SK-N-SH (cell line): ENCODE results near the gene HS1BP3. TPM values are rescaled to one million over a fixed set of nuclear protein-coding genes. Genes with fewer than 3 reads are reported as not detected.

Experiments
- CTCF ChIA-PET: fragments of 300-600, 350-600 bp; formaldehyde crosslinking; extraction: SDS; loops from one replicate; lab custom pipeline; 2021; lab: Yijun Ruan, JAX
- POLR2A ChIA-PET: fragments of 350-600 bp; sonication (Branson Sonifier 250); formaldehyde crosslinking; extraction: SDS; loops from one replicate; lab custom pipeline; 2020; ENCODE audit warnings: antibody characterized with exemption, inconsistent platforms; lab: Yijun Ruan, JAX
- DNase-seq: peaks from one replicate; pipeline ENCODE4 v3.0.0; 2012
- H2AFZ ChIP-seq: fragments of 200-600 bp; sonication (generic); 2 replicates; pipeline ENCODE4 v1.8.1; 2016; ENCODE audit warnings: antibody characterized with exemption, mild to moderate bottlenecking, low read depth
- H3F3A ChIP-seq: fragments of 200-600 bp; sonication (generic); replicated peaks from 2 replicates; pipeline ENCODE3; 2016; ENCODE audit warnings: antibody characterized with exemption, mild to moderate bottlenecking; ENCODE audit not compliant: insufficient read depth
- H3K27ac ChIP-seq, 2 experiments: fragments of 200-500 bp in 1 of 2; fragments of 200-600 bp in 1 of 2; sonication (Bioruptor generic) in 1 of 2; sonication (generic), shearing (Covaris generic) in 1 of 2; 2 replicates each; pipeline versions ENCODE4 v1.5.1 to v1.6.1; 2014 to 2016; ENCODE audit warnings: low read depth in 2 of 2, inconsistent platforms in 1 of 2, low read length in 1 of 2, mild to moderate bottlenecking in 1 of 2, mixed read lengths in 1 of 2
- H3K27me3 ChIP-seq: fragments of 200-600 bp; sonication (generic), shearing (Covaris generic); 2 replicates; pipeline ENCODE4 v1.6.1; 2016; ENCODE audit warnings: mixed run types; ENCODE audit not compliant: insufficient read depth
- H3K36me3 ChIP-seq, 2 experiments: fragments of 200-500 bp in 1 of 2; fragments of 200-600 bp in 1 of 2; sonication (Bioruptor generic) in 1 of 2; sonication (generic) in 1 of 2; replicated peaks in 1 of 2; 2 replicates each; pipeline versions ENCODE3 to v1.5.1; 2014 to 2016; ENCODE audit warnings: low read length in 1 of 2, mild to moderate bottlenecking in 1 of 2; ENCODE audit not compliant: insufficient read depth in 2 of 2, control insufficient read depth in 1 of 2
- H3K4me1 ChIP-seq, 2 experiments: fragments of 200-500 bp in 1 of 2; fragments of 200-600 bp in 1 of 2; sonication (Bioruptor generic) in 1 of 2; sonication (generic), shearing (Covaris generic) in 1 of 2; 2 replicates each; pipeline versions ENCODE4 v1.5.1 to v1.6.1; 2014 to 2016; ENCODE audit warnings: low read depth in 1 of 2, low read length in 1 of 2, mixed run types in 1 of 2; ENCODE audit not compliant: insufficient read depth in 2 of 2, control insufficient read depth in 1 of 2
- H3K4me2 ChIP-seq: fragments of 200-600 bp; sonication (generic), shearing (Covaris generic); 2 replicates; pipeline ENCODE4 v1.6.1; 2017; ENCODE audit warnings: mixed run types
- H3K4me3 ChIP-seq, 2 experiments: fragments of 200-500 bp in 1 of 2; fragments of 200-600 bp in 1 of 2; sonication (Bioruptor generic) in 1 of 2; sonication (generic), shearing (Covaris generic) in 1 of 2; 2 replicates each; pipeline versions ENCODE4 v1.5.1 to v1.8.1; 2014 to 2016; ENCODE audit warnings: low read depth in 2 of 2, inconsistent platforms in 1 of 2, low read length in 1 of 2, mild to moderate bottlenecking in 1 of 2, mixed read lengths in 1 of 2, moderate library complexity in 1 of 2
- H3K79me2 ChIP-seq: fragments of 200-600 bp; sonication (generic); 2 replicates; pipeline ENCODE4 v1.8.1; 2017; ENCODE audit warnings: mild to moderate bottlenecking; ENCODE audit not compliant: insufficient read depth
- H3K9ac ChIP-seq: fragments of 200-600 bp; sonication (generic); 2 replicates; pipeline ENCODE4 v1.6.1; 2017; ENCODE audit warnings: mixed run types
- H3K9me2 ChIP-seq: fragments of 200-600 bp; sonication (generic); 2 replicates; pipeline ENCODE4 v1.6.1; 2017; ENCODE audit warnings: mixed run types
- H3K9me3 ChIP-seq: fragments of 200-600 bp; sonication (generic); 2 replicates; pipeline ENCODE4 v1.6.1; 2017; ENCODE audit warnings: mixed run types, mild to moderate bottlenecking, moderate library complexity
- H4K20me1 ChIP-seq: fragments of 200-600 bp; sonication (generic); 2 replicates; pipeline ENCODE4 v1.6.1; 2017; ENCODE audit warnings: mild to moderate bottlenecking, mixed run types; ENCODE audit not compliant: insufficient read depth
- EZH2phosphoT487 ChIP-seq: fragments of 200-600 bp; sonication (generic); IDR thresholded peaks from 2 replicates; pipeline ENCODE4 v1.6.1; 2017; ENCODE audit warnings: low read depth, mixed run types, mild to moderate bottlenecking, antibody characterized with exemption, moderate library complexity, borderline replicate concordance
- JUND ChIP-seq: IDR thresholded peaks from 2 replicates; pipeline ENCODE4 v1.4.0; 2012
- RAD21 ChIP-seq: IDR thresholded peaks from 2 replicates; pipeline ENCODE4 v1.6.1; 2012; ENCODE audit warnings: mild to moderate bottlenecking, low read length
- REST ChIP-seq: IDR thresholded peaks from 2 replicates; pipeline ENCODE4 v1.6.1; 2012; ENCODE audit warnings: mild to moderate bottlenecking, low read depth, low read length, moderate library complexity
- RFX5 ChIP-seq: IDR thresholded peaks from 2 replicates; pipeline ENCODE4 v1.6.1; 2012; ENCODE audit warnings: mild to moderate bottlenecking, improper control_type of control experiment, low read length
- SMC3 ChIP-seq: IDR thresholded peaks from 2 replicates; pipeline ENCODE4 v1.6.1; 2012; ENCODE audit warnings: low read depth, low read length, improper control_type of control experiment
- TAF1 ChIP-seq: IDR thresholded peaks from 2 replicates; pipeline ENCODE4 v1.6.1; 2012; ENCODE audit warnings: low read depth, mild to moderate bottlenecking, low read length, moderate library complexity, borderline replicate concordance
- TCF12 ChIP-seq: IDR thresholded peaks from 2 replicates; pipeline ENCODE4 v1.4.0; 2012
- TEAD4 ChIP-seq: IDR thresholded peaks from 2 replicates; pipeline ENCODE4 v1.4.0; 2012; ENCODE audit warnings: mild to moderate bottlenecking, borderline replicate concordance; ENCODE audit not compliant: insufficient read depth
- WGBS: methylation state at CpG from one replicate; pipeline ENCODE4 v1.1.6; 2017; ENCODE audit warnings: low lambda C conversion rate; 5-methylcytosine and 5-hydroxymethylcytosine counted together
- polyA plus RNA-seq, 3 experiments: library from polyadenylated mRNA; depleted of rRNA; stranded (reverse); fragments of >200 nt; gene quantifications; 2 replicates each; pipeline ENCODE4 v1.2.3, GENCODE V29; 2012
- TF ChIP-seq, protein P1 (sequence below): fragments of 200-600 bp; sonication (generic); IDR thresholded peaks from 2 replicates; pipeline ENCODE4 v1.6.1; 2017; ENCODE audit warnings: antibody characterized with exemption, mild to moderate bottlenecking, moderate library complexity
- TF ChIP-seq, protein P2 (sequence below): fragments of 150-350 bp; IDR thresholded peaks from 2 replicates; pipeline ENCODE4 v1.6.1; 2017; ENCODE audit warnings: antibody characterized with exemption, low read length, low read depth, borderline replicate concordance

HS1BP3 gene
- polyA plus RNA-seq, 1 of the 3 experiments (the other 2 are of a cell fraction) = 20.1 TPM

DNA sequence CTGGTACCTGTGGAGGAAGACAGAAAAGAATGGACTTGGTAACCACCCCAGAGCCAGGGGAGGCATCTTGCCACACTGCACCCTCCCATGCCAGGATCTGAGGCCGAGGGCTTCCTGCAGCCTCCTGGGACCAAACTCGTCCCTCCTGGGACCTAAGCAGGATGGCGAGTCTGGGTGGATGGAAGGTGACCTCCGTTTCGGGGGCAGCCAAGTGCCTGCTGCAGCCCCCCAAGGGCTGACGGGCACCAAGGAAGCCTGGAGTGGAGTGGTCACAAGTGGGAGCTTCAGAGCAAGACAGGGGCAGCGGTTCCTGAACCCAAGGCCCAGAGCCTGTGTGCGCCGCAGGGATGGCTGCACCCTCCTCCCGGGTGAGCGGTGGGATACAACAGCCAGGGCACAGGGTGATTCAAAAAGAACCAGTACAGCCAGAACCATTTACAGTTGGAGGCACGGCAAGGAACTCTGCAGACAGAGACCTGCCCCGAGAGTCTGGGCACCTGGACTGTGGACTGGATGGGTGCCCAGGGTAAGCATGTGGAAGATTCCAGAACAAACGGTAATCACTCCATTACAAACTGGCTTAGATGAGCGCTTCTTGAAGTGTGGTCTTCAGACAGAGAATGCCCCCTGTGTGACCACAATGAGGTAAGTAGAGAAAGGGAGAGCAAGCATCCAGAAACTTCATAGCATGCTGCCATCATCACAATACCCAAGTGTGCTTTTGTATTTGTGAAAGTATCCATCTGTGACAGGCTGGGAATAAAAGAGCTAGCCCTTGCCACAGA is 12.1 kb downstream of the HS1BP3 start (continued):
- TF ChIP-seq, protein P1, sequence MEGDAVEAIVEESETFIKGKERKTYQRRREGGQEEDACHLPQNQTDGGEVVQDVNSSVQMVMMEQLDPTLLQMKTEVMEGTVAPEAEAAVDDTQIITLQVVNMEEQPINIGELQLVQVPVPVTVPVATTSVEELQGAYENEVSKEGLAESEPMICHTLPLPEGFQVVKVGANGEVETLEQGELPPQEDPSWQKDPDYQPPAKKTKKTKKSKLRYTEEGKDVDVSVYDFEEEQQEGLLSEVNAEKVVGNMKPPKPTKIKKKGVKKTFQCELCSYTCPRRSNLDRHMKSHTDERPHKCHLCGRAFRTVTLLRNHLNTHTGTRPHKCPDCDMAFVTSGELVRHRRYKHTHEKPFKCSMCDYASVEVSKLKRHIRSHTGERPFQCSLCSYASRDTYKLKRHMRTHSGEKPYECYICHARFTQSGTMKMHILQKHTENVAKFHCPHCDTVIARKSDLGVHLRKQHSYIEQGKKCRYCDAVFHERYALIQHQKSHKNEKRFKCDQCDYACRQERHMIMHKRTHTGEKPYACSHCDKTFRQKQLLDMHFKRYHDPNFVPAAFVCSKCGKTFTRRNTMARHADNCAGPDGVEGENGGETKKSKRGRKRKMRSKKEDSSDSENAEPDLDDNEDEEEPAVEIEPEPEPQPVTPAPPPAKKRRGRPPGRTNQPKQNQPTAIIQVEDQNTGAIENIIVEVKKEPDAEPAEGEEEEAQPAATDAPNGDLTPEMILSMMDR = no peak
- no peak for TF ChIP-seq SMC3

- H3K36me3 ChIP-seq = peaks cover 0 to 11% of the 10 kb centered on the region in 2 experiments
- no peak overlapping the region for H3K4me3 ChIP-seq
- peaks cover 29 to 38% of the 10 kb centered on the region in 2 experiments for H3K4me1 ChIP-seq
- H3K27me3 ChIP-seq = no peaks in the 10 kb centered on the region
- H3K4me2 ChIP-seq = no peak overlapping the region
- ChIA-PET POLR2A (no interaction called here), CTCF (interaction anchor here (0.6 to 10.9 kb wide), 8 partner anchors 9 to 259 kb away, joined by 3 to 156 read pairs (median 22); partner anchors contain the start of genes HS1BP3 and RHOB)
- H3K27ac ChIP-seq = no peak overlapping the region
- peaks cover 9% of the 10 kb centered on the region for H4K20me1 ChIP-seq
- H3F3A ChIP-seq = no peaks in the 10 kb centered on the region
- DNase-seq = no peak
- 87% methylated on average over 10 of the region's 13 CpGs for WGBS
- no peaks in the 10 kb centered on the region for H3K9me2 ChIP-seq
- H3K9me3 ChIP-seq = no peaks in the 10 kb centered on the region
- TF ChIP-seq TCF12 (no peak), TEAD4 (no peak)
- TF ChIP-seq, protein P2, sequence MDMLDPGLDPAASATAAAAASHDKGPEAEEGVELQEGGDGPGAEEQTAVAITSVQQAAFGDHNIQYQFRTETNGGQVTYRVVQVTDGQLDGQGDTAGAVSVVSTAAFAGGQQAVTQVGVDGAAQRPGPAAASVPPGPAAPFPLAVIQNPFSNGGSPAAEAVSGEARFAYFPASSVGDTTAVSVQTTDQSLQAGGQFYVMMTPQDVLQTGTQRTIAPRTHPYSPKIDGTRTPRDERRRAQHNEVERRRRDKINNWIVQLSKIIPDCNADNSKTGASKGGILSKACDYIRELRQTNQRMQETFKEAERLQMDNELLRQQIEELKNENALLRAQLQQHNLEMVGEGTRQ = no peak
- no peaks in the 10 kb centered on the region for H3K79me2 ChIP-seq
- H2AFZ ChIP-seq = no peak overlapping the region
- no peak overlapping the region for H3K9ac ChIP-seq
Measured at GRCh38 chr2:20638014-20638413, 12.9 kb downstream of the HS1BP3 start.

- TF ChIP-seq TAF1 = no peak
- no peak for TF ChIP-seq JUND
- no peak for TF ChIP-seq REST
- no peak for TF ChIP-seq RFX5
- no peak for TF ChIP-seq EZH2phosphoT487
- no peak for TF ChIP-seq RAD21
- 81% methylated on average over 11 of the region's 13 CpGs for WGBS
- Histone ChIP-seq H3K9me2 (no peaks in the 10 kb centered on the region), H3K36me3 (peaks cover 0 to 9% of the 10 kb centered on the region in 2 experiments), H3F3A (no peaks in the 10 kb centered on the region), H3K4me3 (no peak overlapping the region), H3K27ac (no peak overlapping the region), H4K20me1 (peaks cover 8% of the 10 kb centered on the region), H3K9ac (no peak overlapping the region), H2AFZ (no peak overlapping the region), H3K4me1 (peaks cover 27 to 33% of the 10 kb centered on the region in 2 experiments), H3K27me3 (no peaks in the 10 kb centered on the region), H3K79me2 (no peaks in the 10 kb centered on the region), H3K4me2 (no peak overlapping the region), H3K9me3 (no peaks in the 10 kb centered on the region)
- DNase-seq = no peak
- CTCF ChIA-PET = interaction anchor here (1.0 to 10.9 kb wide), 9 partner anchors 9 to 259 kb away, joined by 3 to 156 read pairs (median 37); partner anchors contain the start of genes HS1BP3 and RHOB
- POLR2A ChIA-PET = no interaction called here
Measured at GRCh38 chr2:20637147-20637546, 13.8 kb downstream of the HS1BP3 start.
